H9 (cell line): ENCODE data around the gene SEC22A. TPM values are rescaled to one million over a fixed set of nuclear protein-coding genes. Genes with fewer than 3 reads are reported as not detected.
A peak's percentile ranks its signal among the peaks of the same experiment; 100 is the strongest.

Experiments used
- DNase-seq: peaks from one replicate; pipeline ENCODE4 v3.0.0-alpha.2; 2017
- H2AFZ ChIP-seq: one replicate; pipeline ENCODE4 v1.6.1; 2013; ENCODE audit warnings: mild to moderate bottlenecking, low read length, control low read depth, moderate library complexity
- H2AK5ac ChIP-seq: 2 replicates; pipeline ENCODE4 v1.6.1; 2013; ENCODE audit warnings: low read length, control low read depth, mixed read lengths; ENCODE audit not compliant: insufficient read length
- H2BK120ac ChIP-seq: one replicate; pipeline ENCODE4 v1.6.1; 2013; ENCODE audit warnings: low read depth, mild to moderate bottlenecking, low read length, control low read depth, inconsistent platforms; ENCODE audit not compliant: poor library complexity, severe bottlenecking
- H2BK12ac ChIP-seq: 2 replicates; pipeline ENCODE4 v1.6.1; 2013; ENCODE audit warnings: low read length, control low read depth, mixed read lengths, low read depth; ENCODE audit not compliant: insufficient read length
- H2BK15ac ChIP-seq: 2 replicates; pipeline ENCODE4 v1.6.1; 2013; ENCODE audit warnings: low read depth, low read length, control low read depth
- H2BK20ac ChIP-seq: one replicate; pipeline ENCODE4 v1.6.1; 2013; ENCODE audit warnings: low read depth, mild to moderate bottlenecking, low read length, control low read depth, inconsistent platforms; ENCODE audit not compliant: poor library complexity, severe bottlenecking
- H2BK5ac ChIP-seq: 2 replicates; pipeline ENCODE4 v1.6.1; 2013; ENCODE audit warnings: low read length, control low read depth, mixed read lengths; ENCODE audit not compliant: insufficient read length
- H3K14ac ChIP-seq: 2 replicates; pipeline ENCODE4 v1.6.1; 2013; ENCODE audit warnings: low read length, control low read depth; ENCODE audit not compliant: insufficient read depth
- H3K18ac ChIP-seq: 2 replicates; pipeline ENCODE4 v1.6.1; 2013; ENCODE audit warnings: low read depth, mild to moderate bottlenecking, mixed read lengths, low read length, control low read depth; ENCODE audit not compliant: insufficient read length
- H3K23ac ChIP-seq: 2 replicates; pipeline ENCODE4 v1.6.1; 2013; ENCODE audit warnings: low read length, control low read depth, mixed read lengths, low read depth; ENCODE audit not compliant: insufficient read length
- H3K23me2 ChIP-seq: 2 replicates; pipeline ENCODE4 v1.6.1; 2013; ENCODE audit warnings: low read depth, mild to moderate bottlenecking, mixed read lengths, low read length, control low read depth; ENCODE audit not compliant: insufficient read length, poor library complexity, severe bottlenecking
- H3K27ac ChIP-seq: 2 replicates; pipeline ENCODE4 v1.5.1; 2013; ENCODE audit warnings: low read length, control low read depth, mixed read lengths, low read depth; ENCODE audit not compliant: insufficient read length
- H3K27me3 ChIP-seq: 2 replicates; pipeline ENCODE4 v1.6.1; 2013; ENCODE audit warnings: low read length, control low read depth, inconsistent platforms; ENCODE audit not compliant: insufficient read depth
- H3K4ac ChIP-seq: 2 replicates; pipeline ENCODE4 v1.6.1; 2013; ENCODE audit warnings: low read depth, mild to moderate bottlenecking, control low read depth, inconsistent platforms, low read length, moderate library complexity
- H3K4me1 ChIP-seq: 2 replicates; pipeline ENCODE4 v1.6.1; 2013; ENCODE audit warnings: low read length, control low read depth, inconsistent platforms; ENCODE audit not compliant: insufficient read depth
- H3K4me2 ChIP-seq: 2 replicates; pipeline ENCODE4 v1.6.1; 2013; ENCODE audit warnings: low read length, control low read depth, mixed read lengths; ENCODE audit not compliant: insufficient read length, insufficient read depth
- H3K56ac ChIP-seq: 2 replicates; pipeline ENCODE4 v1.6.1; 2013; ENCODE audit warnings: low read depth, mild to moderate bottlenecking, mixed read lengths, low read length, control low read depth; ENCODE audit not compliant: insufficient read length
- H3K79me1 ChIP-seq: 2 replicates; pipeline ENCODE4 v1.6.1; 2013; ENCODE audit warnings: low read depth, mild to moderate bottlenecking, moderate library complexity, low read length, control low read depth, inconsistent platforms; ENCODE audit not compliant: insufficient read depth, poor library complexity, severe bottlenecking
- H3K79me2 ChIP-seq: 2 replicates; pipeline ENCODE4 v1.6.1; 2013; ENCODE audit warnings: low read length, control low read depth, inconsistent platforms; ENCODE audit not compliant: insufficient read depth
- H3K9ac ChIP-seq: 2 replicates; pipeline ENCODE4 v1.6.1; 2013; ENCODE audit warnings: low read length, control low read depth, mixed read lengths; ENCODE audit not compliant: insufficient read length; ENCODE audit errors: extremely low read depth
- H3K9me3 ChIP-seq: one replicate; pipeline ENCODE4 v1.6.1; 2013; ENCODE audit warnings: low read depth, low read length, inconsistent platforms; ENCODE audit not compliant: control insufficient read depth
- H3T11ph ChIP-seq: one replicate; pipeline ENCODE4 v1.6.1; 2013; ENCODE audit warnings: mild to moderate bottlenecking, low read length, control low read depth, inconsistent platforms
- H4K20me1 ChIP-seq: one replicate; pipeline ENCODE4 v1.6.1; 2013; ENCODE audit not compliant: control insufficient read depth, insufficient read length, insufficient read depth
- H4K5ac ChIP-seq: 2 replicates; pipeline ENCODE4 v1.6.1; 2013; ENCODE audit warnings: low read depth, mild to moderate bottlenecking, mixed read lengths, low read length, control low read depth; ENCODE audit not compliant: insufficient read length
- H4K8ac ChIP-seq: replicated peaks from 2 replicates; pipeline ENCODE4 v1.6.1; 2013; ENCODE audit warnings: low read length, control low read depth, mixed read lengths, low read depth; ENCODE audit not compliant: insufficient read length
- H4K91ac ChIP-seq: 2 replicates; pipeline ENCODE4 v1.6.1; 2013; ENCODE audit warnings: low read depth, mild to moderate bottlenecking, moderate library complexity, mixed read lengths, low read length, control low read depth; ENCODE audit not compliant: insufficient read length
- H3K27ac Mint-ChIP-seq, 3 experiments: 2 replicates in 2 of 3; 3 replicates in 1 of 3; pipeline ENCODE4 v1.8.0; 2020 to 2021; ENCODE audit warnings: mixed read lengths in 3 of 3, mild to moderate bottlenecking in 1 of 3, moderate library complexity in 1 of 3
- H3K27me3 Mint-ChIP-seq: 2 replicates; pipeline ENCODE4 v1.8.0; 2021; ENCODE audit warnings: low read depth, mild to moderate bottlenecking, moderate library complexity, mixed read lengths
- H3K36me3 Mint-ChIP-seq, 3 experiments: 2 replicates in 2 of 3; 3 replicates in 1 of 3; pipeline ENCODE4 v1.8.0; 2020 to 2021; ENCODE audit warnings: low read depth in 3 of 3, mixed read lengths in 3 of 3; ENCODE audit not compliant: insufficient read depth in 1 of 3
- H3K4me1 Mint-ChIP-seq, 2 experiments: 2 replicates each; pipeline ENCODE4 v1.8.0; 2020; ENCODE audit warnings: mixed read lengths in 2 of 2
- H3K4me3 Mint-ChIP-seq, 2 experiments: 2 replicates in 1 of 2; 3 replicates in 1 of 2; pipeline ENCODE4 v1.8.0; 2020 to 2021; ENCODE audit warnings: mild to moderate bottlenecking in 2 of 2, mixed read lengths in 2 of 2, moderate library complexity in 1 of 2
- H3K9me3 Mint-ChIP-seq, 2 experiments: 2 replicates in 1 of 2; 3 replicates in 1 of 2; pipeline ENCODE4 v1.8.0; 2020; ENCODE audit warnings: mild to moderate bottlenecking in 2 of 2, mixed read lengths in 2 of 2, moderate library complexity in 1 of 2
- WGBS: extraction: QIAGEN DNeasy Blood & Tissue Kit; methylation state at CpG from one replicate; pipeline ENCODE4 v1.1.7; 2013; ENCODE audit warnings: missing lambda C conversion rate, low lambda C conversion rate, mixed read lengths; ENCODE audit not compliant: insufficient read length; ENCODE audit errors: extremely low coverage; 5-methylcytosine and 5-hydroxymethylcytosine counted together
- total RNA-seq: library from RNA; stranded (reverse); gene quantifications from 2 replicates; pipeline ENCODE4 v1.2.1, GENCODE V29; 2021
- TF ChIP-seq, protein P1 (sequence below): fragments of 200-600 bp; sonication (generic); conservative IDR thresholded peaks from 3 replicates; pipeline ENCODE4 v1.8.0; 2021; ENCODE audit warnings: antibody characterized with exemption, mild to moderate bottlenecking

The SEC22A gene
- total RNA-seq, 1 experiment from 2014 or later, result 9.9 TPM

GRCh38 chr3:123290107-123290930, 88.6 kb downstream of the SEC22A start:
- no peak overlapping the region for H4K8ac ChIP-seq
- H3K27me3 ChIP-seq, result no peaks in the 10 kb centered on the region
- H2AFZ ChIP-seq, result no peak overlapping the region
- H3K18ac ChIP-seq, result no peak overlapping the region
- Mint-ChIP-seq H3K4me3 (no peak overlapping the region), H3K27ac (peak overlapping the region in 1 of 3 experiments; percentile 95; a peak in 2 of 7 replicates), H3K36me3 (peaks cover 27 to 29% (median 29%) of the 10 kb centered on the region in 3 experiments), H3K4me1 (peaks cover 0 to 5% of the 10 kb centered on the region in 2 experiments; a peak in 1 of 4 replicates), H3K9me3 (no peaks in the 10 kb centered on the region; a peak in 1 of 5 replicates), H3K27me3 (no peaks in the 10 kb centered on the region)
- no peak overlapping the region for H4K91ac ChIP-seq
- H3K9ac ChIP-seq, result no peak overlapping the region
- H3K79me2 ChIP-seq, result no peaks in the 10 kb centered on the region
- DNase-seq, result no peak
- no peaks in the 10 kb centered on the region for H3K23me2 ChIP-seq
- H3K27ac ChIP-seq, result no peak overlapping the region
- no CpG with 5 or more reads among the region's 13 CpGs for WGBS
- H2BK5ac ChIP-seq, result no peak overlapping the region
- H2BK120ac ChIP-seq, result no peak overlapping the region
- TF ChIP-seq, protein P1, sequence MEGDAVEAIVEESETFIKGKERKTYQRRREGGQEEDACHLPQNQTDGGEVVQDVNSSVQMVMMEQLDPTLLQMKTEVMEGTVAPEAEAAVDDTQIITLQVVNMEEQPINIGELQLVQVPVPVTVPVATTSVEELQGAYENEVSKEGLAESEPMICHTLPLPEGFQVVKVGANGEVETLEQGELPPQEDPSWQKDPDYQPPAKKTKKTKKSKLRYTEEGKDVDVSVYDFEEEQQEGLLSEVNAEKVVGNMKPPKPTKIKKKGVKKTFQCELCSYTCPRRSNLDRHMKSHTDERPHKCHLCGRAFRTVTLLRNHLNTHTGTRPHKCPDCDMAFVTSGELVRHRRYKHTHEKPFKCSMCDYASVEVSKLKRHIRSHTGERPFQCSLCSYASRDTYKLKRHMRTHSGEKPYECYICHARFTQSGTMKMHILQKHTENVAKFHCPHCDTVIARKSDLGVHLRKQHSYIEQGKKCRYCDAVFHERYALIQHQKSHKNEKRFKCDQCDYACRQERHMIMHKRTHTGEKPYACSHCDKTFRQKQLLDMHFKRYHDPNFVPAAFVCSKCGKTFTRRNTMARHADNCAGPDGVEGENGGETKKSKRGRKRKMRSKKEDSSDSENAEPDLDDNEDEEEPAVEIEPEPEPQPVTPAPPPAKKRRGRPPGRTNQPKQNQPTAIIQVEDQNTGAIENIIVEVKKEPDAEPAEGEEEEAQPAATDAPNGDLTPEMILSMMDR, result no peak
- no peak overlapping the region for H3T11ph ChIP-seq
- H3K79me1 ChIP-seq, result no peaks in the 10 kb centered on the region
- no peaks in the 10 kb centered on the region for H3K4me1 ChIP-seq
- H3K4ac ChIP-seq, result no peak overlapping the region
- H3K9me3 ChIP-seq, result no peaks in the 10 kb centered on the region
- no peak overlapping the region for H2BK20ac ChIP-seq
- H3K4me2 ChIP-seq, result no peak overlapping the region
- no peak overlapping the region for H4K5ac ChIP-seq
- H2BK15ac ChIP-seq, result no peak overlapping the region
- no peak overlapping the region for H2BK12ac ChIP-seq
- H2AK5ac ChIP-seq, result no peak overlapping the region
- H3K23ac ChIP-seq, result no peak overlapping the region
- H4K20me1 ChIP-seq, result no peaks in the 10 kb centered on the region
- H3K56ac ChIP-seq, result no peak overlapping the region
- H3K14ac ChIP-seq, result no peak overlapping the region
